Dendritic cell treated with granulocyte-macrophage colony-stimulating factor and Interleukin-4, amounts not matched to agents 40 ng/mL and 50 ng/mL, for 4 days (primary cell): ENCODE results near the gene G6PC1.
"Not testable (repeated sequence)": the region's sequence is repeated elsewhere in the genome, so short reads cannot be mapped to it uniquely, and the experiment has no call there.

Experiments used
- H3K27ac Mint-ChIP-seq: one replicate; pipeline ENCODE4 v1.8.0; 2022; ENCODE audit warnings: mild to moderate bottlenecking, mixed read lengths
- H3K27me3 Mint-ChIP-seq: one replicate; pipeline ENCODE4 v1.8.0; 2022; ENCODE audit warnings: mild to moderate bottlenecking, mixed read lengths
- H3K36me3 Mint-ChIP-seq: one replicate; pipeline ENCODE4 v1.8.0; 2022; ENCODE audit warnings: low read depth, mixed read lengths
- H3K4me1 Mint-ChIP-seq: one replicate; pipeline ENCODE4 v1.8.0; 2022; ENCODE audit warnings: low read depth, mixed read lengths
- H3K4me3 Mint-ChIP-seq: one replicate; pipeline ENCODE4 v1.8.0; 2022; ENCODE audit warnings: mild to moderate bottlenecking, moderate library complexity, mixed read lengths
- H3K9me3 Mint-ChIP-seq: one replicate; pipeline ENCODE4 v1.8.0; 2022; ENCODE audit warnings: mixed read lengths
- intact Hi-C: fragments of 100-400 bp; cut with micrococcal nuclease; formaldehyde crosslinking; loops from one replicate; pipeline ENCODE4 v1.15.0; 2022

Gene G6PC1

GRCh38 chr17:42882166-42882565 lies 18.4 kb upstream of the G6PC1 start:
- H3K9me3 Mint-ChIP-seq, result no peaks in the 10 kb centered on the region
- H3K27ac Mint-ChIP-seq, result no peak overlapping the region
- intact Hi-C loops, result no loop called here
- peaks cover 22% of the 10 kb centered on the region for H3K4me1 Mint-ChIP-seq
- H3K27me3 Mint-ChIP-seq, result peaks cover 12% of the 10 kb centered on the region
- H3K4me3 Mint-ChIP-seq, result no peak overlapping the region
- H3K36me3 Mint-ChIP-seq, result no peaks in the 10 kb centered on the region

GRCh38 chr17:42883802-42884558 lies 16.6 kb upstream of the G6PC1 start:
- Mint-ChIP-seq H3K27ac (no peak overlapping the region), H3K36me3 (no peaks in the 10 kb centered on the region), H3K4me1 (peaks cover 22% of the 10 kb centered on the region), H3K4me3 (no peak overlapping the region), H3K27me3 (no peaks in the 10 kb centered on the region), H3K9me3 (no peaks in the 10 kb centered on the region)
- intact Hi-C loops, result no loop called here

GRCh38 chr17:42885806-42886205 lies 14.8 kb upstream of the G6PC1 start:
- H3K27me3 Mint-ChIP-seq, H3K9me3 Mint-ChIP-seq, H3K4me3 Mint-ChIP-seq, H3K36me3 Mint-ChIP-seq, intact Hi-C loops, H3K27ac Mint-ChIP-seq: not testable (repeated sequence)
- peaks cover 22% of the 10 kb centered on the region for H3K4me1 Mint-ChIP-seq

GRCh38 chr17:42886283-42887176 lies 14.1 kb upstream of the G6PC1 start:
- H3K36me3 Mint-ChIP-seq, result no peaks in the 10 kb centered on the region
- no peaks in the 10 kb centered on the region for H3K27me3 Mint-ChIP-seq
- no peaks in the 10 kb centered on the region for H3K9me3 Mint-ChIP-seq
- peaks cover 24% of the 10 kb centered on the region for H3K4me1 Mint-ChIP-seq
- peak overlapping the region; percentile 8 for H3K27ac Mint-ChIP-seq
- H3K4me3 Mint-ChIP-seq, result no peak overlapping the region
- intact Hi-C loops, result no loop called here

GRCh38 chr17:42889809-42890208 lies 10.8 kb upstream of the G6PC1 start:
- no peak overlapping the region for H3K27ac Mint-ChIP-seq
- H3K4me1 Mint-ChIP-seq, result peaks cover 48% of the 10 kb centered on the region
- no peaks in the 10 kb centered on the region for H3K27me3 Mint-ChIP-seq
- H3K4me3 Mint-ChIP-seq, result no peak overlapping the region
- H3K36me3 Mint-ChIP-seq, result no peaks in the 10 kb centered on the region
- no peaks in the 10 kb centered on the region for H3K9me3 Mint-ChIP-seq
- intact Hi-C loops, result no loop called here

- H3K4me3 Mint-ChIP-seq, result no peak overlapping the region
- intact Hi-C loops, result no loop called here
- no peaks in the 10 kb centered on the region for H3K36me3 Mint-ChIP-seq
- no peak overlapping the region for H3K27ac Mint-ChIP-seq
- H3K9me3 Mint-ChIP-seq, result no peaks in the 10 kb centered on the region
- peaks cover 38% of the 10 kb centered on the region for H3K4me1 Mint-ChIP-seq
- H3K27me3 Mint-ChIP-seq, result no peaks in the 10 kb centered on the region
Measured at GRCh38 chr17:42891539-42892152, 9.0 kb upstream of the G6PC1 start.

GRCh38 chr17:42893359-42893758 lies 7.2 kb upstream of the G6PC1 start:
- intact Hi-C loops, result no loop called here
- Mint-ChIP-seq H3K4me3 (no peak overlapping the region), H3K27ac (no peak overlapping the region), H3K9me3 (no peaks in the 10 kb centered on the region), H3K36me3 (no peaks in the 10 kb centered on the region), H3K27me3 (no peaks in the 10 kb centered on the region), H3K4me1 (peaks cover 33% of the 10 kb centered on the region)

GRCh38 chr17:42894283-42895184 lies 6.1 kb upstream of the G6PC1 start:
- intact Hi-C loops, result no loop called here
- H3K36me3 Mint-ChIP-seq, result no peaks in the 10 kb centered on the region
- H3K4me1 Mint-ChIP-seq, result peaks cover 33% of the 10 kb centered on the region
- H3K27me3 Mint-ChIP-seq, result no peaks in the 10 kb centered on the region
- H3K9me3 Mint-ChIP-seq, result no peaks in the 10 kb centered on the region
- H3K4me3 Mint-ChIP-seq, result no peak overlapping the region
- H3K27ac Mint-ChIP-seq, result no peak overlapping the region

- peaks cover 33% of the 10 kb centered on the region for H3K4me1 Mint-ChIP-seq
- H3K4me3 Mint-ChIP-seq, result no peak overlapping the region
- intact Hi-C loops, result no loop called here
- no peaks in the 10 kb centered on the region for H3K36me3 Mint-ChIP-seq
- H3K9me3 Mint-ChIP-seq, result no peaks in the 10 kb centered on the region
- H3K27me3 Mint-ChIP-seq, result no peaks in the 10 kb centered on the region
- no peak overlapping the region for H3K27ac Mint-ChIP-seq
Measured at GRCh38 chr17:42895185-42895555, 5.4 kb upstream of the G6PC1 start.

GRCh38 chr17:42898147-42898811 lies 2.3 kb upstream of the G6PC1 start:
- no peaks in the 10 kb centered on the region for H3K36me3 Mint-ChIP-seq
- H3K9me3 Mint-ChIP-seq, result no peaks in the 10 kb centered on the region
- no peak overlapping the region for H3K4me3 Mint-ChIP-seq
- no peak overlapping the region for H3K27ac Mint-ChIP-seq
- peaks cover 22% of the 10 kb centered on the region for H3K4me1 Mint-ChIP-seq
- H3K27me3 Mint-ChIP-seq, result peaks cover 3% of the 10 kb centered on the region
- intact Hi-C loops, result no loop called here

- H3K27ac Mint-ChIP-seq, intact Hi-C loops, H3K9me3 Mint-ChIP-seq, H3K27me3 Mint-ChIP-seq, H3K4me3 Mint-ChIP-seq, H3K4me1 Mint-ChIP-seq, H3K36me3 Mint-ChIP-seq: not testable (repeated sequence)
Measured at GRCh38 chr17:42899981-42900380, 618 bp upstream of the G6PC1 start.

- Mint-ChIP-seq H3K4me1 (peaks cover 1% of the 10 kb centered on the region), H3K4me3 (no peak overlapping the region), H3K27ac (no peak overlapping the region), H3K9me3 (no peaks in the 10 kb centered on the region), H3K27me3 (peaks cover 5% of the 10 kb centered on the region), H3K36me3 (no peaks in the 10 kb centered on the region)
- intact Hi-C loops, result no loop called here
Measured at GRCh38 chr17:42901535-42902229, 1.1 kb downstream of the G6PC1 start.

- H3K4me1 Mint-ChIP-seq, result peaks cover 6% of the 10 kb centered on the region
Measured at GRCh38 chr17:42904110-42904469, 3.5 kb downstream of the G6PC1 start.

More at GRCh38 chr17:42904110-42904469, 3.5 kb downstream of the G6PC1 start:
- H3K27me3 Mint-ChIP-seq, result peaks cover 5% of the 10 kb centered on the region
- H3K4me3 Mint-ChIP-seq, result no peak overlapping the region
- no peaks in the 10 kb centered on the region for H3K36me3 Mint-ChIP-seq
- intact Hi-C loops, result no loop called here
- H3K9me3 Mint-ChIP-seq, result no peaks in the 10 kb centered on the region
- H3K27ac Mint-ChIP-seq, result no peak overlapping the region
